Ovary (tissue), 3 donors: ENCODE data around the gene CDK15.

Experiments used
- CTCF ChIP-seq, 3 donors: fragments of 450-650 bp in 2 of 3; fragments of 200-600 bp in 1 of 3; IDR thresholded peaks; one replicate each; pipeline versions ENCODE4 v1.5.1 to v1.8.0; 2016 to 2022; ENCODE audit warnings: antibody characterized with exemption in 3 of 3, mild to moderate bottlenecking in 1 of 3
- POLR2A ChIP-seq: fragments of 450-650 bp; IDR thresholded peaks from one replicate; pipeline ENCODE4 v1.6.1; 2017; ENCODE audit warnings: antibody characterized with exemption, mild to moderate bottlenecking, moderate library complexity
- donor health status: DM: no; HTN: no; CAD: no.

GRCh38 chr2:201886504-201886903 is 80.2 kb downstream of the CDK15 start:
- TF ChIP-seq CTCF (IDR thresholded peaks at IDR 0.05) (no peak), POLR2A (no peak)
